Testis (tissue), 3 donors: Measurements from ENCODE around the gene ESYT2. TPM values are rescaled to one million over a fixed set of nuclear protein-coding genes. Genes with fewer than 3 reads are reported as not detected.

ENCODE experiments used
- DNase-seq: peaks from one replicate; pipeline ENCODE4 v3.0.0-alpha.2; 2019
- H3K27ac ChIP-seq, 2 donors: fragments of 200-600 bp; sonication (generic); one replicate each; pipeline ENCODE4 v1.5.1; 2019
- H3K27me3 ChIP-seq: fragments of 200-600 bp; sonication (generic); one replicate; pipeline ENCODE4 v1.5.1; 2019
- H3K36me3 ChIP-seq: fragments of 200-600 bp; sonication (generic); one replicate; pipeline ENCODE4 v1.5.1; 2017; ENCODE audit warnings: low read depth; ENCODE audit errors: missing control alignments
- H3K4me1 ChIP-seq: fragments of 200-600 bp; sonication (generic); one replicate; pipeline ENCODE4 v1.5.1; 2019
- H3K4me3 ChIP-seq, 2 donors: fragments of 200-600 bp; sonication (generic); one replicate each; pipeline ENCODE4 v1.5.1; 2017 to 2019
- H3K9me3 ChIP-seq: fragments of 200-600 bp; sonication (generic); one replicate; pipeline ENCODE4 v1.5.1; 2017
- POLR2A ChIP-seq: fragments of 450-650 bp; IDR thresholded peaks from one replicate; pipeline ENCODE4 v1.6.1; 2017; ENCODE audit warnings: antibody characterized with exemption, mild to moderate bottlenecking, moderate library complexity
- WGBS, 2 donors: methylation state at CpG; one replicate each; pipeline ENCODE4 v1.1.5; 2018; 5-methylcytosine and 5-hydroxymethylcytosine counted together
- intact Hi-C: fragments of 100-400 bp; cut with DNase I; formaldehyde crosslinking; loops from one replicate; pipeline ENCODE4 v1.15.1; 2023; ENCODE audit warnings: low total_unique reads
- polyA plus RNA-seq: library from polyadenylated mRNA; stranded (reverse); fragments of 350-450 nt; fragmentation: Illumina TruSeq; extraction: RNeasy Lipid Tissue Mini Kit (QIAGEN cat#74804); gene quantifications from one replicate; pipeline ENCODE4 v1.2.3, GENCODE V29; 2014; ENCODE audit warnings: low read depth, low replicate concordance; ENCODE audit not compliant: insufficient read depth
- total RNA-seq, 2 donors: library from RNA; depleted of rRNA; stranded (reverse); fragments of >200 nt; gene quantifications; one replicate each; pipeline ENCODE4 v1.2.3, GENCODE V29; 2016
- TF ChIP-seq, protein P1 (sequence below), 3 experiments: fragments of 450-650 bp in 2 of 3; fragments of 200-600 bp in 1 of 3; sonication (generic) in 1 of 3; IDR thresholded peaks; one replicate each; pipeline ENCODE4 v1.5.1; 2016 to 2019; ENCODE audit warnings: antibody characterized with exemption in 3 of 3, mild to moderate bottlenecking in 2 of 3, moderate library complexity in 1 of 3

Gene ESYT2
- total and polyA plus RNA-seq, 3 donors from 2014 or later, result 53.9 to 73.1 (median 61.1) TPM

- H3K9me3 ChIP-seq, result no peaks in the 10 kb centered on the region
- no peaks in the 10 kb centered on the region for H3K27me3 ChIP-seq
- TF ChIP-seq, protein P1, sequence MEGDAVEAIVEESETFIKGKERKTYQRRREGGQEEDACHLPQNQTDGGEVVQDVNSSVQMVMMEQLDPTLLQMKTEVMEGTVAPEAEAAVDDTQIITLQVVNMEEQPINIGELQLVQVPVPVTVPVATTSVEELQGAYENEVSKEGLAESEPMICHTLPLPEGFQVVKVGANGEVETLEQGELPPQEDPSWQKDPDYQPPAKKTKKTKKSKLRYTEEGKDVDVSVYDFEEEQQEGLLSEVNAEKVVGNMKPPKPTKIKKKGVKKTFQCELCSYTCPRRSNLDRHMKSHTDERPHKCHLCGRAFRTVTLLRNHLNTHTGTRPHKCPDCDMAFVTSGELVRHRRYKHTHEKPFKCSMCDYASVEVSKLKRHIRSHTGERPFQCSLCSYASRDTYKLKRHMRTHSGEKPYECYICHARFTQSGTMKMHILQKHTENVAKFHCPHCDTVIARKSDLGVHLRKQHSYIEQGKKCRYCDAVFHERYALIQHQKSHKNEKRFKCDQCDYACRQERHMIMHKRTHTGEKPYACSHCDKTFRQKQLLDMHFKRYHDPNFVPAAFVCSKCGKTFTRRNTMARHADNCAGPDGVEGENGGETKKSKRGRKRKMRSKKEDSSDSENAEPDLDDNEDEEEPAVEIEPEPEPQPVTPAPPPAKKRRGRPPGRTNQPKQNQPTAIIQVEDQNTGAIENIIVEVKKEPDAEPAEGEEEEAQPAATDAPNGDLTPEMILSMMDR (IDR thresholded peaks at IDR 0.05), result no peak
- TF ChIP-seq POLR2A, result no peak
- no peak overlapping the region for H3K4me3 ChIP-seq
- 90 to 95% methylated on average over 4 of the region's 4 CpGs for WGBS, 2 donors
- H3K4me1 ChIP-seq, result no peaks in the 10 kb centered on the region
- intact Hi-C loops, result no loop called here
- DNase-seq, result no peak
- H3K27ac ChIP-seq, result no peak overlapping the region
- no peaks in the 10 kb centered on the region for H3K36me3 ChIP-seq
Measured at GRCh38 chr7:158685693-158686092, 143.6 kb downstream of the ESYT2 start.

- H3K4me3 ChIP-seq, result no peak overlapping the region
- no peak for DNase-seq
- WGBS, 2 donors, result 85 to 95% methylated on average over 1 of the region's 1 CpG
- H3K36me3 ChIP-seq, result no peaks in the 10 kb centered on the region
- intact Hi-C loops, result no loop called here
- TF ChIP-seq, protein P1 (IDR thresholded peaks at IDR 0.05), result no peak
- TF ChIP-seq POLR2A, result no peak
- H3K27me3 ChIP-seq, result no peaks in the 10 kb centered on the region
- no peaks in the 10 kb centered on the region for H3K4me1 ChIP-seq
- H3K27ac ChIP-seq, result no peak overlapping the region
- H3K9me3 ChIP-seq, result no peaks in the 10 kb centered on the region
Measured at GRCh38 chr7:158684329-158684728, 145.0 kb downstream of the ESYT2 start.

GRCh38 chr7:158683541-158683940 lies 145.8 kb downstream of the ESYT2 start:
- Histone ChIP-seq H3K9me3 (no peaks in the 10 kb centered on the region), H3K4me3 (no peak overlapping the region), H3K27me3 (no peaks in the 10 kb centered on the region), H3K36me3 (no peaks in the 10 kb centered on the region), H3K4me1 (no peaks in the 10 kb centered on the region), H3K27ac (no peak overlapping the region)
- 76 to 84% methylated on average over 2 of the region's 2 CpGs for WGBS, 2 donors
- DNase-seq, result no peak
- TF ChIP-seq POLR2A, result no peak
- TF ChIP-seq, protein P1 (IDR thresholded peaks at IDR 0.05), result no peak
- intact Hi-C loops, result no loop called here

DNA sequence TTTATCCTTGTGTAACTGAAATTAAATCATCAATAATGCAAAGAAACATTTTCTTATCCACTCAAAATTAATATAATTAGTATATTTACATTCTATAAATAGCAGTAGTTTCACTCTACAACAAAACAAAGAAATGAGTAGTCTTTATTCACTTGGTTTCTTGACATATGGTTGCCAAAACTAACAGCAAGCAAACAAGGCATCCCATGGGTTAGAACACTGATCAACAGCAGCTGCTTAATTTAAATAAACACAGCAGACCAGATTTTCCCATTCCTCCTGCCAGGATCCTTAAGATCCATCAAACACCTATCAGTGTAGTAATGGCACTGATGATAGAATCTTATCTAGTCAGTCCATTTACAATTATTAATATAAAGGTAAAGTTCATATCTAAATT lies 146.9 kb downstream of the ESYT2 start:
- Histone ChIP-seq H3K9me3 (no peaks in the 10 kb centered on the region), H3K27me3 (no peaks in the 10 kb centered on the region), H3K36me3 (no peaks in the 10 kb centered on the region), H3K4me3 (no peak overlapping the region), H3K27ac (no peak overlapping the region), H3K4me1 (no peaks in the 10 kb centered on the region)
- no peak for DNase-seq
- intact Hi-C loops, result no loop called here
- no peak for TF ChIP-seq POLR2A
- TF ChIP-seq, protein P1 (IDR thresholded peaks at IDR 0.05), result no peak

Other genes starting within 250 kb of the ESYT2 start
- 10 to 100 TPM in 1 of 2 donors, 1 to 10 TPM in 1; 9.8 to 10.8 TPM for gene PTPRN2, start 241.7 kb downstream of the ESYT2 start, total RNA-seq
- 9.3 TPM for gene PTPRN2, start 241.7 kb downstream of the ESYT2 start, polyA plus RNA-seq
- gene NCAPG2, start 124.7 kb downstream of the ESYT2 start, total RNA-seq, result 10 to 100 TPM; 30.2 to 34.0 TPM
- gene NCAPG2, start 124.7 kb downstream of the ESYT2 start, polyA plus RNA-seq, result 53.9 TPM
- 10 to 100 TPM; 71.5 to 86.8 TPM for gene DYNC2I1, start 27.0 kb upstream of the ESYT2 start, total RNA-seq
- gene DYNC2I1, start 27.0 kb upstream of the ESYT2 start, polyA plus RNA-seq, result 72.1 TPM